ENCODE data around the gene SYT5.
"Not testable (repeated sequence)": the region's sequence is repeated elsewhere in the genome, so short reads cannot be mapped to it uniquely, and the experiment has no call there.

Gene SYT5

GRCh38 chr19:55208880-55209692 lies 29.0 kb upstream of the SYT5 start, which contains the start of gene PTPRH:
PTPRH (minus strand) TSS chr19:55209501; CDS start chr19:55209433, 68 bp downstream.
- no peak for DNase-seq (ENCODE audit: low spot score)

- DNase-seq (ENCODE audit: low spot score), result peak; percentile 98
Measured at GRCh38 chr19:55206664-55207500, 26.8 kb upstream of the SYT5 start.

- not testable (repeated sequence) for DNase-seq (ENCODE audit: low spot score)
Measured at GRCh38 chr19:55202199-55202598, 22.1 kb upstream of the SYT5 start.

GRCh38 chr19:55199620-55200204 lies 19.6 kb upstream of the SYT5 start:
- DNase-seq (ENCODE audit: low spot score), result no peak

GRCh38 chr19:55198651-55199050 lies 18.6 kb upstream of the SYT5 start:
- no peak for DNase-seq (ENCODE audit: low spot score)

- DNase-seq (ENCODE audit: low spot score), result no peak
Measured at GRCh38 chr19:55197528-55197927, 17.4 kb upstream of the SYT5 start.

- no peak for DNase-seq (ENCODE audit: low spot score)
Measured at GRCh38 chr19:55196803-55197202, 16.7 kb upstream of the SYT5 start.

- no peak for DNase-seq (ENCODE audit: low spot score)
Measured at GRCh38 chr19:55193481-55193880, 13.4 kb upstream of the SYT5 start.

GRCh38 chr19:55189403-55189835 lies 9.3 kb upstream of the SYT5 start:
- DNase-seq (ENCODE audit: low spot score), result no peak

- no peak for DNase-seq (ENCODE audit: low spot score)
Measured at GRCh38 chr19:55188625-55189024, 8.5 kb upstream of the SYT5 start.

GRCh38 chr19:55186080-55186479 lies 6.0 kb upstream of the SYT5 start:
- no peak for DNase-seq (ENCODE audit: low spot score)

- no peak for DNase-seq (ENCODE audit: low spot score)
Measured at GRCh38 chr19:55181740-55182139, 1.7 kb upstream of the SYT5 start.

- peak; percentile 89 for DNase-seq (ENCODE audit: low spot score)
Measured at GRCh38 chr19:55178781-55179599, 1.1 kb downstream of the SYT5 start.

- no peak for DNase-seq (ENCODE audit: low spot score)
Measured at GRCh38 chr19:55176076-55176475, 4.0 kb downstream of the SYT5 start.

- DNase-seq (ENCODE audit: low spot score), result peak; percentile 61
Measured at GRCh38 chr19:55175117-55175867, 4.8 kb downstream of the SYT5 start.

GRCh38 chr19:55174425-55175116 lies 5.5 kb downstream of the SYT5 start:
- no peak for DNase-seq (ENCODE audit: low spot score)

GRCh38 chr19:55173714-55174409 lies 6.2 kb downstream of the SYT5 start:
- peak; percentile 82 for DNase-seq (ENCODE audit: low spot score)

GRCh38 chr19:55173186-55173713 lies 6.8 kb downstream of the SYT5 start:
- no peak for DNase-seq (ENCODE audit: low spot score)

- DNase-seq (ENCODE audit: low spot score), result no peak
Measured at GRCh38 chr19:55172741-55173140, 7.3 kb downstream of the SYT5 start.
